ENCODE data around the gene NKX2-8.

DNA sequence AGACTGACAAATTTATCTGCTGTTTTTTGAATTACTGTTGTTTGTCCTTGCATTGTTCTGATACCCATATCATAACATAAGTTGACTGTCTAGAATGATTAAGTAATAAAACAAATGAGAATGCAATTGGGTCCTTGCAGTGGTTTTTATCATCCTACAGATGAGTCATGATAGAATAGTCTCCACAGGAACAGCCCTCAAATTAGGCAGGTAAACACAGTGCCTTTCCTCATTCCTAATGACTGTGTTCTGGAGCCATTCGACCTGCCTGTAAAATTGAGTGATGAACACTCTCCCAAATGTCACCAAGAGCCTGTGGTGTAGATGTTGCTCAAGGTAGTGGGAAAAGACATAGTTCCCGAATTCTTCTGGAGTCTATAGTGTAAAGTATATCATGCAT is 12.3 kb downstream of the NKX2-8 start:
- no peak for TF ChIP-seq CTCF (IDR thresholded peaks at IDR 0.05)
- no peak for TF ChIP-seq POLR2A (IDR thresholded peaks at IDR 0.05; ENCODE audit: low read depth)

Measured in esophagus muscularis mucosa (tissue), 3 donors.